HepG2 (cell line): ENCODE results near the gene ANO1.

Experiments used
- BRCA1 ChIP-seq: sonication (generic); formaldehyde crosslinking; IDR thresholded peaks from 2 replicates; pipeline ENCODE4 v1.4.0; 2020; ENCODE audit warnings: missing genetic modification reagents
- CTCF ChIP-seq: sonication (generic); formaldehyde crosslinking; IDR thresholded peaks from 2 replicates; pipeline ENCODE4 v1.5.0; 2020; ENCODE audit warnings: mild to moderate bottlenecking, missing genetic modification reagents, moderate library complexity
- EED ChIP-seq: sonication (generic); formaldehyde crosslinking; IDR thresholded peaks from 2 replicates; pipeline ENCODE4 v1.5.0; 2020; ENCODE audit warnings: mild to moderate bottlenecking, missing genetic modification reagents
- EZH2 ChIP-seq: conservative IDR thresholded peaks from 2 replicates; pipeline ENCODE4 v1.6.1; 2012; ENCODE audit warnings: mild to moderate bottlenecking, low read depth, low read length, moderate library complexity
- FOXA1 ChIP-seq, 2 experiments: fragments of 450-650 bp in 1 of 2; sonication (generic) in 1 of 2; formaldehyde crosslinking in 1 of 2; IDR thresholded peaks; 2 replicates each; pipeline versions ENCODE4 v1.4.0 to v1.6.1; 2016 to 2020; ENCODE audit warnings: missing genetic modification reagents in 1 of 2
- JUND ChIP-seq: sonication (generic); formaldehyde crosslinking; IDR thresholded peaks from 2 replicates; pipeline ENCODE4 v1.8.0; 2022; ENCODE audit warnings: mild to moderate bottlenecking, missing genetic modification reagents
- MED1 ChIP-seq: sonication (generic); formaldehyde crosslinking; IDR thresholded peaks from 2 replicates; pipeline ENCODE4 v1.4.0; 2020; ENCODE audit warnings: missing genetic modification reagents
- MEF2D ChIP-seq: sonication (generic); formaldehyde crosslinking; IDR thresholded peaks from 2 replicates; pipeline ENCODE4 v1.5.1; 2020; ENCODE audit warnings: mild to moderate bottlenecking, missing genetic modification reagents
- ZFX ChIP-seq: sonication (generic); formaldehyde crosslinking; IDR thresholded peaks from 2 replicates; pipeline ENCODE4 v1.4.0; 2020; ENCODE audit warnings: mild to moderate bottlenecking, low read depth, missing genetic modification reagents, moderate library complexity
- ZSCAN29 ChIP-seq: sonication (generic); formaldehyde crosslinking; conservative IDR thresholded peaks from 2 replicates; pipeline ENCODE4 v1.4.0; 2020; ENCODE audit warnings: mild to moderate bottlenecking, missing genetic modification reagents
- TF ChIP-seq, protein P1 (sequence below): sonication (generic); formaldehyde crosslinking; IDR thresholded peaks from 2 replicates; pipeline ENCODE4 v1.8.1; 2023; ENCODE audit warnings: mild to moderate bottlenecking, moderate library complexity, missing genetic modification reagents
- TF ChIP-seq, protein P2 (sequence below): sonication (generic); formaldehyde crosslinking; IDR thresholded peaks from 2 replicates; pipeline ENCODE4 v1.5.0; 2020; ENCODE audit warnings: mild to moderate bottlenecking, missing genetic modification reagents
- TF ChIP-seq, protein P3 (sequence below): sonication (generic); formaldehyde crosslinking; IDR thresholded peaks from 2 replicates; pipeline ENCODE4 v1.5.0; 2020; ENCODE audit warnings: missing genetic modification reagents, mild to moderate bottlenecking, borderline replicate concordance
- TF ChIP-seq, protein P4 (sequence below): IDR thresholded peaks from 2 replicates; pipeline ENCODE4 v1.6.1; 2016

DNA sequence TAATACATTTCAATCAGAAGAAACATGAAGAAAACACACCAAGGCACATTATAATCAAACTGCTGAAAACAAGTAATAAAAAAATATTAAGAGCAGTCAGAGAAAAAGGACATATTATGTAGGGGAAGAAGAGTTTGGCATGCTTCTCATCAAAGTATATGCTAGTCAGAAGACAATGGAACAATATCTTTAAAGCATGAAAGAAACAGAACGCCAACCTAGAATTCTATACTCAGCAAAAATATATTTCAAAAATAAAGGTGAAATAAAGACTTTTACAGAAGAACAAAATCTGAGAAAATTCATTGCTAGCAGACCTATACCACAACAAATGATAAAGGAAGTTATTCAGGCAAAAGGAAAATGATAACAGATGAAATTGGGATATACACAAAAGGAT, 34.6 kb upstream of the ANO1 start:
- TF ChIP-seq, protein P1, sequence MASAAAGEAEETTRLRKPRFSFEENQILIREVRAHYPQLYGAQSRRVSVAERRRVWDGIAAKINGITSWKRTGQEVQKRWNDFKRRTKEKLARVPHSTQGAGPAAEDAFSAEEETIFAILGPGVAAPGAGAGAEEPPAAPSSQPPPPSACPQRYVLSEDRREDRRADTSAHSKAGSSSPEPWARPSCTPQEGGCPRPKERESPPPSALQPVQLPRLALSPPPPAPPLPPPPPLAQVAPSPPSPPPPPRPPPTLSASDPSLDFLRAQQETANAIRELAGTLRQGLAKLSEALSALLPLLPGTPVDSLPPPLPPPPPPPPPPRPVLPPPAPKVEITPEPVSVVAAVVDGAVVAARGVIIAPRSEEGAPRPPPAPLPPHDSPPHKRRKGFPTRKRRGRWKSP (CRISPR knock-in tag), result no peak
- TF ChIP-seq FOXA1 (IDR thresholded peaks at IDR 0.05) (no peak), FOXA1 (CRISPR knock-in tag; IDR thresholded peaks at IDR 0.05) (no peak), MED1 (CRISPR knock-in tag) (no peak), MEF2D (CRISPR knock-in tag) (no peak), CTCF (CRISPR knock-in tag) (no peak), EZH2 (no peak), ZFX (CRISPR knock-in tag) (no peak), ZSCAN29 (CRISPR knock-in tag) (no peak), JUND (no peak), EED (no peak), BRCA1 (no peak)
- TF ChIP-seq, protein P2, sequence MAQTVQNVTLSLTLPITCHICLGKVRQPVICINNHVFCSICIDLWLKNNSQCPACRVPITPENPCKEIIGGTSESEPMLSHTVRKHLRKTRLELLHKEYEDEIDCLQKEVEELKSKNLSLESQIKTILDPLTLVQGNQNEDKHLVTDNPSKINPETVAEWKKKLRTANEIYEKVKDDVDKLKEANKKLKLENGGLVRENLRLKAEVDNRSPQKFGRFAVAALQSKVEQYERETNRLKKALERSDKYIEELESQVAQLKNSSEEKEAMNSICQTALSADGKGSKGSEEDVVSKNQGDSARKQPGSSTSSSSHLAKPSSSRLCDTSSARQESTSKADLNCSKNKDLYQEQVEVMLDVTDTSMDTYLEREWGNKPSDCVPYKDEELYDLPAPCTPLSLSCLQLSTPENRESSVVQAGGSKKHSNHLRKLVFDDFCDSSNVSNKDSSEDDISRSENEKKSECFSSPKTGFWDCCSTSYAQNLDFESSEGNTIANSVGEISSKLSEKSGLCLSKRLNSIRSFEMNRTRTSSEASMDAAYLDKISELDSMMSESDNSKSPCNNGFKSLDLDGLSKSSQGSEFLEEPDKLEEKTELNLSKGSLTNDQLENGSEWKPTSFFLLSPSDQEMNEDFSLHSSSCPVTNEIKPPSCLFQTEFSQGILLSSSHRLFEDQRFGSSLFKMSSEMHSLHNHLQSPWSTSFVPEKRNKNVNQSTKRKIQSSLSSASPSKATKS (CRISPR knock-in tag), result no peak
- TF ChIP-seq, protein P3, sequence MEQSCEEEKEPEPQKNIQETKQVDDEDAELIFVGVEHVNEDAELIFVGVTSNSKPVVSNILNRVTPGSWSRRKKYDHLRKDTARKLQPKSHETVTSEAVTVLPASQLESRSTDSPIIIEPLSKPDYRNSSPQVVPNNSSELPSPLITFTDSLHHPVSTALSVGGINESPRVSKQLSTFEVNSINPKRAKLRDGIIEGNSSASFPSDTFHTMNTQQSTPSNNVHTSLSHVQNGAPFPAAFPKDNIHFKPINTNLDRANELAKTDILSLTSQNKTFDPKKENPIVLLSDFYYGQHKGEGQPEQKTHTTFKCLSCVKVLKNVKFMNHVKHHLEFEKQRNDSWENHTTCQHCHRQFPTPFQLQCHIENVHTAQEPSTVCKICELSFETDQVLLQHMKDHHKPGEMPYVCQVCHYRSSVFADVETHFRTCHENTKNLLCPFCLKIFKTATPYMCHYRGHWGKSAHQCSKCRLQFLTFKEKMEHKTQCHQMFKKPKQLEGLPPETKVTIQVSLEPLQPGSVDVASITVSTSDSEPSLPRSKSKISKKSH (CRISPR knock-in tag), result no peak
- TF ChIP-seq, protein P4, sequence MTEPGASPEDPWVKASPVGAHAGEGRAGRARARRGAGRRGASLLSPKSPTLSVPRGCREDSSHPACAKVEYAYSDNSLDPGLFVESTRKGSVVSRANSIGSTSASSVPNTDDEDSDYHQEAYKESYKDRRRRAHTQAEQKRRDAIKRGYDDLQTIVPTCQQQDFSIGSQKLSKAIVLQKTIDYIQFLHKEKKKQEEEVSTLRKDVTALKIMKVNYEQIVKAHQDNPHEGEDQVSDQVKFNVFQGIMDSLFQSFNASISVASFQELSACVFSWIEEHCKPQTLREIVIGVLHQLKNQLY (CRISPR knock-in tag), result no peak
